Measurements from ENCODE around the gene TBX21.

- TF ChIP-seq, protein P1, sequence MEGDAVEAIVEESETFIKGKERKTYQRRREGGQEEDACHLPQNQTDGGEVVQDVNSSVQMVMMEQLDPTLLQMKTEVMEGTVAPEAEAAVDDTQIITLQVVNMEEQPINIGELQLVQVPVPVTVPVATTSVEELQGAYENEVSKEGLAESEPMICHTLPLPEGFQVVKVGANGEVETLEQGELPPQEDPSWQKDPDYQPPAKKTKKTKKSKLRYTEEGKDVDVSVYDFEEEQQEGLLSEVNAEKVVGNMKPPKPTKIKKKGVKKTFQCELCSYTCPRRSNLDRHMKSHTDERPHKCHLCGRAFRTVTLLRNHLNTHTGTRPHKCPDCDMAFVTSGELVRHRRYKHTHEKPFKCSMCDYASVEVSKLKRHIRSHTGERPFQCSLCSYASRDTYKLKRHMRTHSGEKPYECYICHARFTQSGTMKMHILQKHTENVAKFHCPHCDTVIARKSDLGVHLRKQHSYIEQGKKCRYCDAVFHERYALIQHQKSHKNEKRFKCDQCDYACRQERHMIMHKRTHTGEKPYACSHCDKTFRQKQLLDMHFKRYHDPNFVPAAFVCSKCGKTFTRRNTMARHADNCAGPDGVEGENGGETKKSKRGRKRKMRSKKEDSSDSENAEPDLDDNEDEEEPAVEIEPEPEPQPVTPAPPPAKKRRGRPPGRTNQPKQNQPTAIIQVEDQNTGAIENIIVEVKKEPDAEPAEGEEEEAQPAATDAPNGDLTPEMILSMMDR (IDR thresholded peaks at IDR 0.05) = no peak
- no peak for TF ChIP-seq POLR2A (IDR thresholded peaks at IDR 0.05)
These were observed 6.1 kb downstream of the TBX21 start for GRCh38 chr17:47739150-47739549.
